Cortex of kidney (tissue), 1 donor: Measurements from ENCODE around the gene ADAMTSL3.

ENCODE experiments used
- DNase-seq: peaks from one replicate; lab custom pipeline; 2025; lab: John Stamatoyannopoulos, UW

Gene ADAMTSL3, protein sequence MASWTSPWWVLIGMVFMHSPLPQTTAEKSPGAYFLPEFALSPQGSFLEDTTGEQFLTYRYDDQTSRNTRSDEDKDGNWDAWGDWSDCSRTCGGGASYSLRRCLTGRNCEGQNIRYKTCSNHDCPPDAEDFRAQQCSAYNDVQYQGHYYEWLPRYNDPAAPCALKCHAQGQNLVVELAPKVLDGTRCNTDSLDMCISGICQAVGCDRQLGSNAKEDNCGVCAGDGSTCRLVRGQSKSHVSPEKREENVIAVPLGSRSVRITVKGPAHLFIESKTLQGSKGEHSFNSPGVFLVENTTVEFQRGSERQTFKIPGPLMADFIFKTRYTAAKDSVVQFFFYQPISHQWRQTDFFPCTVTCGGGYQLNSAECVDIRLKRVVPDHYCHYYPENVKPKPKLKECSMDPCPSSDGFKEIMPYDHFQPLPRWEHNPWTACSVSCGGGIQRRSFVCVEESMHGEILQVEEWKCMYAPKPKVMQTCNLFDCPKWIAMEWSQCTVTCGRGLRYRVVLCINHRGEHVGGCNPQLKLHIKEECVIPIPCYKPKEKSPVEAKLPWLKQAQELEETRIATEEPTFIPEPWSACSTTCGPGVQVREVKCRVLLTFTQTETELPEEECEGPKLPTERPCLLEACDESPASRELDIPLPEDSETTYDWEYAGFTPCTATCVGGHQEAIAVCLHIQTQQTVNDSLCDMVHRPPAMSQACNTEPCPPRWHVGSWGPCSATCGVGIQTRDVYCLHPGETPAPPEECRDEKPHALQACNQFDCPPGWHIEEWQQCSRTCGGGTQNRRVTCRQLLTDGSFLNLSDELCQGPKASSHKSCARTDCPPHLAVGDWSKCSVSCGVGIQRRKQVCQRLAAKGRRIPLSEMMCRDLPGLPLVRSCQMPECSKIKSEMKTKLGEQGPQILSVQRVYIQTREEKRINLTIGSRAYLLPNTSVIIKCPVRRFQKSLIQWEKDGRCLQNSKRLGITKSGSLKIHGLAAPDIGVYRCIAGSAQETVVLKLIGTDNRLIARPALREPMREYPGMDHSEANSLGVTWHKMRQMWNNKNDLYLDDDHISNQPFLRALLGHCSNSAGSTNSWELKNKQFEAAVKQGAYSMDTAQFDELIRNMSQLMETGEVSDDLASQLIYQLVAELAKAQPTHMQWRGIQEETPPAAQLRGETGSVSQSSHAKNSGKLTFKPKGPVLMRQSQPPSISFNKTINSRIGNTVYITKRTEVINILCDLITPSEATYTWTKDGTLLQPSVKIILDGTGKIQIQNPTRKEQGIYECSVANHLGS (N-terminal part only)

DNA sequence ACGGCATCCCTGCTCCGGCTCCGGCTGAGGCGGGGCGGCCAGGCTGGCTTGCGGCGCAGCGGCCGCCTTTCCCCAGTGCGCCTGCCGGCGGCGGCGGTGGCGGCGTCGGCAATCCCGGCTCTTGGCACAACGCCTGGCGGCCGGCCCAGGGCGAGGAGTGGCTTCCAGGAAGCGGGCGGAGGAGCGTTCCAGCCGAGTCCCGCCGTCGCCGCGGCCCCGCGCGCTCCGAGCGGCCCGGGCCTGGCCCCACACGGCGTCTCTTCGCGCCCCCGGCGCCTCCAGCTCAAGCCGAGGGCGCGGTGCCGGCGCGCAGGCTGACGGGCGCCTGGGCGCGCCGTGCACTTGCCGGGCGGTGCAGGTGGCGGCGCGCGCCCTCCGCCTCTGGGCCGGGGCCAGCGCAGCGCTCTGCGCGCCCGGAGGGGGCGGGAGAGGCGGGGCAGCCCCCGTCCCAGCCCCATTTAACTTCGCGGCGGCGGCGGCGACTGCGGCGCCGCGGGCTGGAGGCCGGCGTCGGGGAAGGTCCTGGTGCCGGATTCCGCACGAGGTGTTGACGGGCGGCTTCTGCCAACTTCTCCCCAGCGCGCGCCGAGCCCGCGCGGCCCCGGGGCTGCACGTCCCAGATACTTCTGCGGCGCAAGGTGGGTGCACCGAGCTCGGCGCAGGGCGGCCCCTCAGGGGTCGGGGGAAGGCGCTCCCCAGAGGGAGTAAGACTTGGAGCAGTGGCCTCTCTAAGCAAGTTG is at the start of gene ADAMTSL3:
Gene ADAMTSL3, plus strand, starts transcription at position 485 of the 740 bp plus-strand sequence. CDS start 1,639 bp downstream, outside the sequence.
- DNase-seq = no peak

DNA sequence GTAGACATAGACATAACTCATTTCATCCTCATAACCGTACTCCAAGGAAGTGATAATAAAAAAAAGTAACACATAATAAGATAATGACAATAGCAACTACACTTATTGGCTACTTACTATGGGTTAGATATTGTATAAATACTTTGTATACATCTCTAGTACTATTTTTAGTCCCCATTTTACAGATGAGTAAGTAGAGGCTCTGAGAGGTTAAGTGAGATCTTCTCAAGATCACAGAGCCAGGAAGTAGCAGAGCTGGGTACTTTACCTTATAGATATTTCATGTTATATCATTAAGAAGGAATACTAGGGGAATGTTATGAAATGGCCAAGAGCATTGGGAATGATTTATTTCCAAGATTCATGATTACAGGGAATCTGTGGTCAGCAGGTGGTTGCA is 49.4 kb upstream of the ADAMTSL3 start:
- DNase-seq = no peak

DNA sequence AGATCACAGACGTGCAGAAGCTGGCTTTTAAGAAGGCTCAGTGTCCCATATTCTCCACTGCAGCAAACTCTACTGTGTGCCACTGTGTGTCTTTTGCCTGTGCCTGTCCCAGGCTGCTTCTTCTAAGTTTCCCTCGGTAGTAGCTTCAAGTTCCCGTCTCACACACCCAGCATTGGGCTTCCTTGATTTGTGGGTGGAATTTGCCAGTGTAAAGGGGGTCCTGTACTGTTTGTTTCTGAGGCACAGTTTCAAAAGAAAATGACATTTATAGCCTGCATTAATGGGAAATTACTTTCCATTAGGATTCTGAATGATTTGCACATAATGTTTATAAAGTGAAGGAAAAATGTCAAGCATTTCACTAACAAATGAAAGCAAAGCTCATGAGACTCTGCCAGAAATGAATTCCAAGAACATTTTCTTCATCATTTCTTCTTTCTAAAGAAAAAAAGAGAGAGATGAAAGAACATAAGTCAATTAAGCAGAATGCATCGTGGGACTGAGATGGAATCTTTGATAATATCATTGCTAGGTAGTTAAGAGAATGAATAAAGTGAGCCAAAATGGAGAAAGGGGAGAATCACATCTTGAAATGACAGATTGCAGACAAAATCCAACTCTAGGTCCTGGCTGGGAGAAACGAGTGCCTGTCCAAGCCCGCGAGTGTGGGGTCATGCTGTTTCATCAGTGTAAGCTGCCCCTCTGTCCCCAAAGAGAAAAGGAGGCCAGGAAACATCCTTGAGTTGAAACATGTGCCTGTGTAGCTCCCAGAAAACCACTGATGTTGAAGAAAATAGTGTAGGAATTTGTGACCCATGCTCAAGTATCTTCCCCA is 48.6 kb upstream of the ADAMTSL3 start:
- no peak for DNase-seq

DNA sequence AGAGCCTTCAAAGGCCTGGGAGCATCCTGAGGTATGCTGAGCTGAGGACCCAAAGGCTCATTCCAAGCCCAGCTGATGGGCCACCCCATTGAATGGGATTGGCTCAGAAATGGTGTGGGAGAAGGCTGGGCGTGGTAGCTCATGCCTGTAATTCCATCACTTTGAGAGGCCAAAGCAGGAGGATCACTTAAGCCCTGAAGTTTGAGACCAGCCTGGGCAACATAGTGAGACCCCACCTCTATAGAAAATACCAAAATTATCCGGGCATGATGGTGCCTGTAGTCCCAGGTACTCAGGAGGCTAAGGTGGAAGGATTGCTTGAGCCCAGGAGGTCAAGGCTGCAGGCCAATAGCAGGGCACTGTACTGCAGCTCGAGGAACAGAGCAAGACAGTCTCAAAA is 43.8 kb upstream of the ADAMTSL3 start:
- no peak for DNase-seq

DNA sequence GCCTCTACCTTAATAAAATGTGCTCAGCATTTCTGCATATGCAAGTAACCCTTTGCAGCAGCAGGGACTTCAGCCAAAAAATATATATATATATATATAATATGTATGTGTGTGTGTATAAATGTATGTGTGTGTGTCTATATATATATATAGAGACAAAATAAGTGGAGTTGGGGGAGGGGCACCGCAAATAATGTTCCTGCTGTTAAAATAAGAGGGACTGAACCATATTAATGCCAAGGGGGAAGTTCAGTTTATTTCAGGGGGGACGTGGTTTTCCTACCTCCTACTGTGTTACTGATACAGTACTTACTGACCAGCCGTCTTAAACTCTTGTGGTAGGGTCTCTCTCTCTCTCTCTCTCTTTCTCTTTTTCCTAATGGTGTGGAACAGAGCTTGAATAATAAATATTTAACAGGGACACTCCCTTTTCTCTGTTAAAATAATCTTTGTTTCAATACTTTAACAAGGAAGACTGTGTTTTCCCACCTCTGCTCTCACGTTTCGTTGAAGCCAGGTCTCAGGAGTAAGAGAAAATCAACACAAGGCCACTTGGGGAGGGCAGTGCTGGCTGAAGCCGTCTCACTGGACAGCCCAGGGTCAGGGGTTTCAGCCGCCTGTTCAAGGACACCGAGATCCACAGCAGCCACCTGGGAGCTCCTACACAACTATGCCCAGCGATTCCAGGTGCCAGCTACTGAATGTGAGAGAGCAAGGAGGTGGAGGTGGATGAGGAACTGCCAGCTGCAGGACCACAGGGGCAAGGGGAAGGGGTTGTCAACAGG is 42.8 kb upstream of the ADAMTSL3 start:
- DNase-seq = no peak

DNA sequence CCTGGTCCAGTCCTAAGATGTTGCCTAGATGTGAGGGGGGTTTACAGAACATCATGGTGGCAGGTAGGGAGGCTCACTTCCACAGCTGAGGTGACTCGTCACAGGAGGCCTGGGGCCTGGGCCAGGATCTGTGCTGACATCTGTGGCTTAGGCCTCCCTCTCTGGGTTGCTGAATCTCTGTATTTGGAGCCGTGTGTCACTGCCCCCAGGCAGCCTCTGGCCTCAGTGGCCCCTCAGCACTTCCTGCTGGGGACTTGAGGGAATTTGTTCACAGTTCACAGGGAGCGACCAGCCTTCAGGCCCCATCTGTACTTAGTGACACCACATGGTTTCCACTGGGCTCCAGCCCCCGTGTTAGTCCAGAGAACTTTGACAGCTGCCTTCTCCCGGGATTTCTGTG is 41.7 kb upstream of the ADAMTSL3 start:
- no peak for DNase-seq

DNA sequence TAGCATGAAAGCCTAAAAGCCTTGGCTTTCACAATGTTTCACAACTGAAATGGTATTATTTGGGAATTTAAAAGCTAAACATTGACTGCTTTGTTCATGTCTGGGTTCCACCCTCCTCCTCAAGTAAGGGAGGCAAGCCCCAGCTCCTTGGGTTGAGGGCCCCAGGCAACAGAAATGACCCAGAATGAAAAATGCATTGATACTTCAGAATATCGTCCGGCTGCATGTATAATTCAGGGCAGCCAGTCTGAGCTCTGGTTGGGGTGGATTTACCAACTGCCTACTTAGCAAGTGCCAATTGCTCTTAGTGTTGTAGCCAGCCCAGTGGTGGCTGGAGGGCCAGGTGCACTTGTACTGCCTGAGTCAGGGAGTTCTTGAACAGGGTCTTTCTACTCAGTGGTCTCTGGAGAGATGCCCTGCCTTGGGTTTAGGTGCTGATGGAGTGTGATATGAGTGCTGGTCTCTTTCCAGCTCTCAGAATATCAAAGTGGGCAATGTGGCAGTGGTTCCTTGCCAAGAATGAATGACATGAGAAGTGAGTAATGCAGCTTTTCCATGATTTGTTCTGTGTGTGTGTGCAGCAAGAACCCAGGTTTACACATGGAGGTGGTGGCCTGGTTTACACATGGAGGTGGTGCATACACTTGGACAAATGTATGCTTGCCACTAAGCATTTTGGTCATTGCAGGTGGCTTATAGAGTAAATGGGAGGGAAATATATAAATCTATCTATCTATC is 40.9 kb upstream of the ADAMTSL3 start:
- DNase-seq = no peak

DNA sequence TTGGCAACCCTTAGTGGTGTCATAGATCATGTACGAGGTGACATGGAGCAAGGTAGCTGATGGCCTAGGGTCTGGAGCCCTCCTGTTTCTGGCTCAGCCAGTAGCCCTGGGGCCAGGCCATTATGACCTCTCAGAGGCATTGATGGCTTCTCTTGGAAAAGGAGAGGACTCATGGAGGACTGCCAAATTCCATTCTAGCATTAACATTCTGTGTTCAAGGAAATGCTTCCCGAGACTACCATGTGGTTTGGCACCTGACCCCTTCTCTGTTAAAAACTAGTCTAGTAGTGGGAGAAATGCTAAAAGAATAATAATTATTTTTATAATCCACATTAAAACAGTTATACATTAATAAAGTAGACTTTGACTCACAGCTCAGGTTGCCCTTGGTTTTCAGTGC is 40.2 kb upstream of the ADAMTSL3 start:
- DNase-seq = no peak

DNA sequence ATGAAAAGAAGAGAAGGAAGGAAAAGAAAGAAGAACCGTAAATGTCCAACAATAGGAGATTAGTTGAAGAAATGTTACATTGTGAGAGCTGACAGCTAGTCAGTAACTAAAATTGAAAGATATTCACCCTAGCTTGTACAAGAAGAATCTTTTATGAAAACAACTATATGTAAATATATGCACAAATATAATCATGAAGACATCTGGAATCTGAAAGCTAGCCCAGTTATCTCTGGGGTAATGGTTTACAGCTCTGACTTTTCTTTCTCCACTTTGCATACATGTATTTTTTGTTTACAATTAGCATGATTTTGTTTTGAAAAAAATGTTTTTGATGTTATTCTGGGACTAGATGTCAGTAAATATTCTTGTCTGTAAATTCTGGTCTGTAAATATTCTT is 37.1 kb upstream of the ADAMTSL3 start:
- DNase-seq = no peak

DNA sequence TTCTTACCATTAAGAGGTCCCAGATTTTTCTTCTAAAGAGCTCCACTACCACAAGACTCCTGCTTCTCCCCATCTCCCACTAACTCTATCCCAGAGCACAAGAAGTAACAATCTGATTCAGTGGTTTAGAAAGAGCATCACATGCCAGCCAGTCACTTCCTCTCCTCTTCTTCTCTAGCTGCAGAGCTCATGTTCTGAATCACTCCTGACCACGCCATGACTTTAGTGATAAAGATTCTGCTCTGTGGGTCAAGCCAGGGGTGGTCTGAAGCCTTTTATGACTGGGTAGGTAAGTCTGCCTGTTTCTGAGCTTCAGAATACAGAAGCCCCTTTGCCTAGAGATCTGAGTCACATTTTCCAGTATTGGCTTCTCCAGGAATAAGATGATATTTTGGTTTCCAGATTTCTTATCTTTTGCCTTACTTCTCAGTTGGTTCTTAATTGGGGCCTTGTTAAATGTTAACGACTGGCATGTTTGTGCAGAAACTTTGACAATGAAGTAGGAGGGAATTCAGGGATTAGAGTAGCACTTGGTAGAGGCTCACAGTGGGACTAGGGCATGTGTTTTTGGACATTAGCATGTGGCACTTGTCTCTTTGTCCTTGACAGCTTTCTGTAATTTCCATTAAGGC is 27.6 kb upstream of the ADAMTSL3 start:
- DNase-seq = no peak

DNA sequence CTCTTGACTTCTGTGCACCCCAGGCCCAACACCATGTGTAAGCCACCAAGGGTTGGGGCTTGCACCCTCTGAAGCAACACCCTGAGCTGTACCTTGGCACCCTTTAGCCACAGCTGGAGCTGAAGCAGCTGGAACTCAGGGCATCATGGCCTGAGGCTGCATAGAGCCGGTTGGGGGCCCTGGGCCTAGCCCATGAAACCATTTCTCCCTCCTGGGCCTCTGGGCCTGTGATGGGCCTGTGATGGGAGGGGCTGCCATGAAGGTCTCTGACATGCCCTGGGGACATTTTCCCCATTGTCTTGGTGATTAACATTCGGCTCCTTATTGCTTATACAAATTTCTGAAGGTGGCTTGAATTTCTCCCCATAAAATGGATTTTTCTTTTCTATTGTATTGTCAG is 22.4 kb upstream of the ADAMTSL3 start:
- no peak for DNase-seq

DNA sequence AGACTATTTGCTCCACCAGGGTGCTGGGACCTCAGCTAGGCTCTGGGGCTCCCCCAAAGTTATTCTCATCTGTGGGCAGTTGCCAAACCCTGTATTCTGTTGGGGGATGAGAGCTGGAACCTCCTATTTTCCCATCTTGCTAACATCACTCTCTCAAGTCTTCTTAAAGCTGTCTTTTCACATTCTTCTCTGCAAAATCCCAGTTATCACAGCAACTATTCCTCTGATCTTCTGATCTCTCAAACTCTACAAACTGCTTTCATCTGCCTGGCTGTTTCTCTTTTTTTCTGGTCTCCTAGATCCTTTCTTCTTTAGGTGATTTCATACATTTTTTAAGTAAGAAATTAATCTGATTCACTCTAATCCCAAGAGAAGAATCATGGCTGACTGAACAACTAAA is 10.7 kb upstream of the ADAMTSL3 start:
- no peak for DNase-seq

DNA sequence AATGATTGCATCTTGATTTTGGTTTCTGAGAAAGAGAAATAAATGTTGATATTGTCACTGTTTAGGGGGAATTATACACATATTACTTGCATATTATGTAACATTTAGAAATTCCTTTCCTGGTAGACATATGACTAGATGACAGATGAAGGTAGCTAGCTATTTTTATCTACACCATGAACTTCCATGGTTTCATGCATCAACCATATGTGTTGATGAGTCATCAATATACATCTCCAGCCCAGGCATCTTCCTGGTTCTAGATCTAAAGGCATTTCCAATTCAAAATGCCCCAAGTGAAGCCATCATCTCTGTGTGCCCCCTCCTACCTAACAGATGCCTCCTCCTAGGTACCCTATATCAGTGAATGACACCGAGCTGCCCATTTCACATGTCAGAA is 9.5 kb upstream of the ADAMTSL3 start:
- no peak for DNase-seq

DNA sequence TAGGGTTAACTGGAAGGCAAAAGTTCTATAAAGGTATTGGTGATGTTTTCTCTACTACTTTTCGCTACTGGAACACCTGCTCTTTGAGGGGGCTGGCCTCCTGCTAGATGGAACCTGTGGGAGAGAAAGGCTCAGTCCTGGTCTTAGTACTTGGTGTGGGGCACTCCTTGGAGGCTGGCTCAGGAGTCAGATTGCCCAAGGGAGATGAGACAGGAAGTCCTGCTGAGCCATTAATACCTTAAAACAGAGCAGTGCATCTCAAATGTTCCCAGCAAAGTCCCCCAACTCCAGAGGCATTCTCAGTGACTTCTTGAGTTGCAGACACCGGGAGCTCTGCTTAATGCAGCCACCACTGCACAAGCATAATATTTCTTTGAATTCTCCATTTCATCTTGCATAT is 3.1 kb upstream of the ADAMTSL3 start:
- DNase-seq = no peak

DNA sequence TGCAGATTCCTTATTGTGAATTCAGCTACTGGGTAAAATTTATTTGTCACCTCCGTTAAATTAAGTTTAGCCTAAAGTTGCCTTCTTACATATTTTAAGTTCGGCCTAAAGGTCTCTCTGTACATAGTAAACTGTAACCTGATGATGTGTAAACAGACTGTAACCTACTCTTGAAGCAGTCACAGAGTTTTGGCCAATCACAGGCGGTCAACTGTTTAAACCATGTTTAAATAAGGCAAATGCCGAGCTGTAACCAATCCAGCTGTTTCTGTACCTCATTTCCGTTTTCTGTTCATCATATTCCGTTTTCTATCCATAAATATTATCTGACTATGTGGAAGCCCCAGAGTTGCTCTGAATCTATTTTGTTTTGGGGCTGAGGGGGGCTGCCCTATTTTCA is 2.4 kb upstream of the ADAMTSL3 start:
- no peak for DNase-seq

DNA sequence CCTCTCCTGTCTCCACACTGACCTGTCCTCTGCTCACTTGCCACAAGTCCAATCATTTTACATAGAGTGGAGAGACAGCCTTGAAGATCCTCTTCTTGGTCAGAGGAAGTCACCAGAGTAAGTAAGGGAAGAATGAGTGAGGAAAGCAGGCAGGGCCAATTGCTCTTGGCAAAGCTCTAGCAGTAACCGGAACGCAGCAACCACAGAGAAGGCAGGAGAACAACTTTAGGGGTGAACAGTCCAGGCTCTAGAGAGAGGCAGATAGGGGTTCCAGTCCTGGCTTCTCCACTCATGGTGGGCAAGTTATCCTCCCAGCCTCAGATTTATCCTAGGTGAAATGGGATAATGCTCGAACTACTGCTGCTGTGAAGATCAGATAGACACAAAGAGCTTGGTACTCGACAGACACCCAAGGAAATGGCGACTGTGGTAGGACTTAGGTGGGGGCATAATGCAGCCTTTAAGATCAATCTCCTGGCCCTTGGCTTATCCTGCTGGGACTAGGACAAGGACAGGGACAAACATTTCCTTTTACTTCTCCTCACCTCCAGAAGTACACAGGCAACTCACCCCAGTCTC is 1.2 kb upstream of the ADAMTSL3 start:
- no peak for DNase-seq

DNA sequence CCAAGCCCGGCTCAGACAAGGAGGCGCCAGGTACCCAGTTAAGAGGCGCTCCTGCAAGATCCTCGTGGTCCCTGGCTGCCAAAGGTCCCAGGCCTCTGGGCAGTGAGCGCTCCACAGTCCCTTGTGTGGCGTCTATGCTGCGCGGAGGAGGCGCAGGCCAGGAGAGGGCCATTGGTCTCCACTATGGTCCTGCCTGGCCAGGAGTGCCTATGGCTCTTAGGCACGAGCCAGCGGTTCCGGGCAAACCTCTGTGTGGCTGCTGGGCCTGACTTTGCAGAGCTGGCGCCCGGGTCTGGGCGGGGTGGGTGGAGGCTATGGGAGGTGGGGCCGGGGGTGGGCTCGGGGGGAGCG is 660 bp upstream of the ADAMTSL3 start:
- DNase-seq = no peak
